Nephron (organoid): ENCODE results near the gene MYG1.

Source experiments
- H3K27ac Mint-ChIP-seq, 3 experiments: 2 replicates each; pipeline ENCODE4 v1.8.0; 2020; ENCODE audit warnings: mixed read lengths in 3 of 3, mild to moderate bottlenecking in 2 of 3, moderate library complexity in 1 of 3
- H3K27me3 Mint-ChIP-seq: 2 replicates; pipeline ENCODE4 v1.8.0; 2021; ENCODE audit warnings: low read depth, mild to moderate bottlenecking, moderate library complexity, mixed read lengths
- H3K36me3 Mint-ChIP-seq: 2 replicates; pipeline ENCODE4 v1.8.0; 2020; ENCODE audit warnings: low read depth, mixed read lengths
- H3K4me1 Mint-ChIP-seq: 2 replicates; pipeline ENCODE4 v1.8.0; 2020; ENCODE audit warnings: mixed read lengths
- H3K4me3 Mint-ChIP-seq, 3 experiments: 2 replicates each; pipeline ENCODE4 v1.8.0; 2020; ENCODE audit warnings: mild to moderate bottlenecking in 3 of 3, mixed read lengths in 3 of 3, moderate library complexity in 2 of 3
- H3K9me3 Mint-ChIP-seq: 2 replicates; pipeline ENCODE4 v1.8.0; 2020; ENCODE audit warnings: mixed read lengths
- TF ChIP-seq, protein P1 (sequence below), 3 experiments: fragments of 200-600 bp; sonication (generic); IDR thresholded peaks; one replicate each; pipeline ENCODE4 v1.5.0; 2021; ENCODE audit warnings: antibody characterized with exemption in 3 of 3; ENCODE audit not compliant: unreplicated experiment in 3 of 3

Gene MYG1

GRCh38 chr12:53333289-53333688 is 33.8 kb downstream of the MYG1 start:
- Mint-ChIP-seq H3K4me3 (no peak overlapping the region), H3K27ac (peak overlapping the region in 1 of 3 experiments; percentile 23), H3K9me3 (no peaks in the 10 kb centered on the region), H3K36me3 (no peaks in the 10 kb centered on the region), H3K27me3 (peaks cover 24% of the 10 kb centered on the region), H3K4me1 (peaks cover 23% of the 10 kb centered on the region)
- TF ChIP-seq, protein P1, sequence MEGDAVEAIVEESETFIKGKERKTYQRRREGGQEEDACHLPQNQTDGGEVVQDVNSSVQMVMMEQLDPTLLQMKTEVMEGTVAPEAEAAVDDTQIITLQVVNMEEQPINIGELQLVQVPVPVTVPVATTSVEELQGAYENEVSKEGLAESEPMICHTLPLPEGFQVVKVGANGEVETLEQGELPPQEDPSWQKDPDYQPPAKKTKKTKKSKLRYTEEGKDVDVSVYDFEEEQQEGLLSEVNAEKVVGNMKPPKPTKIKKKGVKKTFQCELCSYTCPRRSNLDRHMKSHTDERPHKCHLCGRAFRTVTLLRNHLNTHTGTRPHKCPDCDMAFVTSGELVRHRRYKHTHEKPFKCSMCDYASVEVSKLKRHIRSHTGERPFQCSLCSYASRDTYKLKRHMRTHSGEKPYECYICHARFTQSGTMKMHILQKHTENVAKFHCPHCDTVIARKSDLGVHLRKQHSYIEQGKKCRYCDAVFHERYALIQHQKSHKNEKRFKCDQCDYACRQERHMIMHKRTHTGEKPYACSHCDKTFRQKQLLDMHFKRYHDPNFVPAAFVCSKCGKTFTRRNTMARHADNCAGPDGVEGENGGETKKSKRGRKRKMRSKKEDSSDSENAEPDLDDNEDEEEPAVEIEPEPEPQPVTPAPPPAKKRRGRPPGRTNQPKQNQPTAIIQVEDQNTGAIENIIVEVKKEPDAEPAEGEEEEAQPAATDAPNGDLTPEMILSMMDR (IDR thresholded peaks at IDR 0.05; ENCODE audit: unreplicated experiment in 3 of 3), result no peak

DNA sequence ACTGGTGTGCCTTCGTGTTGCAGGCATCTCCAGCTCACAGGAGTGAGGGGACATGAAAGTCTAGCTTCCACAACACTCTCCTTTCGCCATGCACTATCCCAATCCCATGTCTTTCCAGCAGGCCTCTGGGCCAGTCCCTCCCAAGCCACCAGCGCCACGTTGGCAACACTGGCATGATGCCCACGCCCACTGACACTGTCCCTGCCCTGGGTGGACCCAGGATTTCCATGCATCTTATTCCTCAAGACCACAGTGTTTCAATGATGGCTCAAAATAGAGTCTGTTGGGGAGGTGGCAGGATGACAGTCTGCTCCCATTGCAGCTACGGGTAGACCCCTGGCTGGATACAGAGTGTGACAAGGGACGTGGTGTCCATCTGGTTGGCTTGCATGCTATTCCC is 34.4 kb downstream of the MYG1 start:
- peaks cover 24% of the 10 kb centered on the region for H3K27me3 Mint-ChIP-seq
- H3K36me3 Mint-ChIP-seq, result no peaks in the 10 kb centered on the region
- TF ChIP-seq, protein P1 (IDR thresholded peaks at IDR 0.05; ENCODE audit: unreplicated experiment in 3 of 3), result no peak
- no peaks in the 10 kb centered on the region for H3K9me3 Mint-ChIP-seq
- H3K4me1 Mint-ChIP-seq, result peaks cover 27% of the 10 kb centered on the region
- no peak overlapping the region for H3K4me3 Mint-ChIP-seq
- H3K27ac Mint-ChIP-seq, result peak overlapping the region in 2 of 3 experiments; percentile 23 to 45

DNA sequence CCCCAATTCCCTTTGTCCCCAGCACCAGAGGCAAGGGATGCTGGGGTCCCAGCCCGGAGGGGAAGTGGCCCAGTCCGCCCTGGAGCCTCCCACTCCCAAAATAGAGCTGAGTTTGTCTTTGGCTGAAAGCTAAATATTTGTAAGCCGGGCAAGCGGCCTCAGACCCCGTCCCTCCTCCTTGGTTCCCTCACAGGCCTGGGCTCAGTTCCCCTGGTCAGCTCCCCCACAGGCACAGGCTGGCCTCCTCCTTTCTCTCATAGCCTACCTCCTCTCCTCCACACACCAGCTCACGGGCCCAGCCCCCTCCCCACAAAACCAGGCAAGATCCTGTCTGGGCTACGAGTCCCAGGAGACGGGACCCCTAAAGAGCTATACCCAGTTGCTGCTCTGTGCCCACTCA is 35.3 kb downstream of the MYG1 start:
- peak overlapping the region in 1 of 3 experiments; percentile 14 for H3K4me3 Mint-ChIP-seq
- peaks cover 24% of the 10 kb centered on the region for H3K27me3 Mint-ChIP-seq
- no peaks in the 10 kb centered on the region for H3K36me3 Mint-ChIP-seq
- TF ChIP-seq, protein P1 (IDR thresholded peaks at IDR 0.05; ENCODE audit: unreplicated experiment in 3 of 3), result no peak
- peak overlapping the region; percentile 24 to 32 (median 31) for H3K27ac Mint-ChIP-seq
- H3K9me3 Mint-ChIP-seq, result no peaks in the 10 kb centered on the region
- peaks cover 27% of the 10 kb centered on the region for H3K4me1 Mint-ChIP-seq

- Mint-ChIP-seq H3K4me3 (peak within 1 kb of the TSS in 1 of 3 experiments; percentile 7), H3K9me3 (no peaks in the 10 kb centered on the region), H3K4me1 (peaks cover 27% of the 10 kb centered on the region), H3K27ac (peak within 1 kb of the TSS in 2 of 3 experiments; percentile 31 to 32), H3K27me3 (peaks cover 24% of the 10 kb centered on the region), H3K36me3 (no peaks in the 10 kb centered on the region)
- TF ChIP-seq, protein P1 (IDR thresholded peaks at IDR 0.05; ENCODE audit: unreplicated experiment in 3 of 3), result no peak
These were observed 36.7 kb downstream of the MYG1 start, which contains the start of gene SP7 for GRCh38 chr12:53336181-53336681. SP7 (minus strand) TSS chr12:53336354; CDS start chr12:53335646, 708 bp downstream.

- Mint-ChIP-seq H3K9me3 (no peaks in the 10 kb centered on the region), H3K27ac (peak overlapping the region in 1 of 3 experiments; percentile 11), H3K4me3 (peak overlapping the region in 1 of 3 experiments; percentile 8), H3K27me3 (peaks cover 27% of the 10 kb centered on the region), H3K4me1 (peaks cover 21% of the 10 kb centered on the region), H3K36me3 (no peaks in the 10 kb centered on the region)
- TF ChIP-seq, protein P1 (IDR thresholded peaks at IDR 0.05; ENCODE audit: unreplicated experiment in 3 of 3), result no peak
These were observed 38.5 kb downstream of the MYG1 start for GRCh38 chr12:53338017-53338416.

DNA sequence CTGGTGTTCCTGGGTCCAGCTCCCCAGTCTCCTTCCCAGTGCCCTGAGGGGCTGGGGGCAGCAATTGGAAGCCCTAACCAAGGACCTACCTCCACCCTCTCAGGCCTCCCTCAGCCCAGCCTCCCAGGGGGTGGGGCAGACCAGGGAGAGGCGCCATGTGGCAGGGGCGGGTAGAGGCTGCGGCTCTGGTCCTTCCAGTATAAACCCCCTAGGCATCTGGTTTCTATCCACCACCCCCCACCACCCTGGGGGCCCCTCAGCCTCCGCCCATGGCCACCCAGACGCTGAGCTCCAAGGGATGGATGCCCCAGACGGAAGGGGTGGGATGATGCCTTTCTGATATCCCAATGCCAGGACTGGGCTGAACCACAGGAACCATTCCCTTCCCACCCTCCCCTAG is 39.4 kb downstream of the MYG1 start:
- peaks cover 25% of the 10 kb centered on the region for H3K27me3 Mint-ChIP-seq
- no peak overlapping the region for H3K4me3 Mint-ChIP-seq
- H3K36me3 Mint-ChIP-seq, result no peaks in the 10 kb centered on the region
- TF ChIP-seq, protein P1 (IDR thresholded peaks at IDR 0.05; ENCODE audit: unreplicated experiment in 3 of 3), result no peak
- H3K9me3 Mint-ChIP-seq, result no peaks in the 10 kb centered on the region
- peaks cover 28% of the 10 kb centered on the region for H3K4me1 Mint-ChIP-seq
- H3K27ac Mint-ChIP-seq, result no peak overlapping the region
